Stimulated activated naive CD8-positive, alpha-beta T cell treated with anti-CD3 and anti-CD28 coated beads, Interleukin-15, Interleukin-2, amounts not matched to agents 100 U/mL and 50 U/mL, for 24 hours (primary cell): ENCODE results near the gene FAM149B1.

Experiments
- ATAC-seq: fragments of 150-1000 bp; cut with Tn5 transposase; one replicate; pipeline ENCODE4 v1.10.0; 2021
- DNase-seq: peaks from one replicate; pipeline ENCODE4 v3.0.0; 2021

Gene FAM149B1

DNA sequence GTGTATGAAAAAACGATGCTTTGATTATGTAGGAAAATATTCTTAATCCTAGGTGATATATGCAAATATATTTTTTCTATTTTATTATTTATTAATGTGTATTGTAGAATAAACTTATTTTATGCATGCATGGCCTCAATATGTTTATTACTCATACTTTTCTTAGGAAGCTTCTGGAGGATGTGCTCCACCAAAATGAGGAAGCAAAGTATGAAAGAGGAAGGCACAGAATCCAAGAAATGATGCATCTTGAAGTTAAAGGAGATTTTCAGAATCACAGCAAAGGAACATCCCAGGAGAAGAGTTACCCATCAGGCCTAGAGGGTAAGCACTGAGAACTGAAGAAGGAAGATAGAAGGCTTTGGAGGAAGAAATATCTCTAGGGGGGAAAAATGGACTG is 119.5 kb downstream of the FAM149B1 start:
- no peak for DNase-seq

GRCh38 chr10:73289958-73290357 is 122.0 kb downstream of the FAM149B1 start:
- ATAC-seq (no peak), DNase-seq (no peak)

More for the DNA sequence above, 119.5 kb downstream of the FAM149B1 start:
- ATAC-seq = no peak

- ATAC-seq = no peak
These were observed 125.5 kb downstream of the FAM149B1 start for GRCh38 chr10:73293461-73293860.

More at GRCh38 chr10:73293461-73293860, 125.5 kb downstream of the FAM149B1 start:
- DNase-seq = no peak
